ENCODE results near the gene CPED1. TPM values are rescaled to one million over a fixed set of nuclear protein-coding genes. Genes with fewer than 3 reads are reported as not detected.

CPED1 gene
- total and polyA plus RNA-seq, 11 donors, result 3.6 to 51.2 (median 24.8) TPM

DNA sequence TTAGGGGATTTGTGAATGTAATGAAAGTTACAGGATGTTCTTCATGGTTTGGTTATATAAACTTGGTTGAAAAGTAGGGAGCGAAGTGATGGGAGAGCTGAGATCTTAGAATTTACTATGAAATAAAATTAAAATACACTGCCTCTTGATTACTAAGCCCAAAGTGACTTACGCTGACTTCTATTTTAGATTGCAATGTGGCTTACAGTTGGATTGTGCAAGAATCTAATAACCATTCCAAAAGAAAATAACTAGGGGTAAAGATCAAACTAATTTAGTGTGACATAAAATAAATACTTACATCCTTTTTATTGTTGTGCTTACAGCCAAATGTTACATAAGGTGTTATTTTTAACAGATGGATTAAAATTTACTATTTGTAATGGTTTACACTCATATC, 355.6 kb downstream of the CPED1 start:
- Histone ChIP-seq H3K9me3 (no peaks in the 10 kb centered on the region), H3K27me3 (no peaks in the 10 kb centered on the region), H3K27ac (no peak overlapping the region), H3K36me3 (peaks cover 0 to 24% (median 8%) of the 10 kb centered on the region in 9 donors), H3K4me1 (peaks cover 0 to 8% (median 0%) of the 10 kb centered on the region in 12 donors), H3K4me3 (no peak overlapping the region)
- ATAC-seq (no peak), DNase-seq (no peak)
- 85 to 98% (median 93%) methylated on average over 2 of the region's 2 CpGs for WGBS, 4 donors
- intact Hi-C loops (cut with DNase I), result no loop called here
- no peak for TF ChIP-seq POLR2A (IDR thresholded peaks at IDR 0.05)
- TF ChIP-seq, protein P1, sequence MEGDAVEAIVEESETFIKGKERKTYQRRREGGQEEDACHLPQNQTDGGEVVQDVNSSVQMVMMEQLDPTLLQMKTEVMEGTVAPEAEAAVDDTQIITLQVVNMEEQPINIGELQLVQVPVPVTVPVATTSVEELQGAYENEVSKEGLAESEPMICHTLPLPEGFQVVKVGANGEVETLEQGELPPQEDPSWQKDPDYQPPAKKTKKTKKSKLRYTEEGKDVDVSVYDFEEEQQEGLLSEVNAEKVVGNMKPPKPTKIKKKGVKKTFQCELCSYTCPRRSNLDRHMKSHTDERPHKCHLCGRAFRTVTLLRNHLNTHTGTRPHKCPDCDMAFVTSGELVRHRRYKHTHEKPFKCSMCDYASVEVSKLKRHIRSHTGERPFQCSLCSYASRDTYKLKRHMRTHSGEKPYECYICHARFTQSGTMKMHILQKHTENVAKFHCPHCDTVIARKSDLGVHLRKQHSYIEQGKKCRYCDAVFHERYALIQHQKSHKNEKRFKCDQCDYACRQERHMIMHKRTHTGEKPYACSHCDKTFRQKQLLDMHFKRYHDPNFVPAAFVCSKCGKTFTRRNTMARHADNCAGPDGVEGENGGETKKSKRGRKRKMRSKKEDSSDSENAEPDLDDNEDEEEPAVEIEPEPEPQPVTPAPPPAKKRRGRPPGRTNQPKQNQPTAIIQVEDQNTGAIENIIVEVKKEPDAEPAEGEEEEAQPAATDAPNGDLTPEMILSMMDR (IDR thresholded peaks at IDR 0.05), result no peak

DNA sequence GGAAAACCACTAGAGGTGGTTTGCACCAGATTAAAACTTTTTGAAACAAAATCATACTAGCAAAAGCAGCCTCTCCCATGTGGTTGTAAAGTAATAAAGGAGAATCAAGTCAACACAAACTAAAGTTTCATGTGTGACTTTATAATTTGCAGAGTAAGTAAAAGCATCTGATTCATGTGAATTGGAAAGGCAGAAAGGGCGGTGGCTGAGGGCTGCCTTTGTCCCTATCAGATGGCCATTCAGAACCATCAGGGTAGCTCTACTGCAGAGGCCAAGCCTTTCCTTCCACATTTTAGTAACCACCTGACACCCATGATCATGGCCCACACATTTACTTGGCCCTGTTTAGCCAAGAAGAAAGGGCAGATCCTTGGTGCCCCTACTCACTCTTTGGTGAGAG, 356.0 kb downstream of the CPED1 start:
- no peaks in the 10 kb centered on the region for H3K27me3 ChIP-seq
- 94 to 97% (median 95%) methylated on average over 1 of the region's 1 CpG for WGBS, 4 donors
- no peaks in the 10 kb centered on the region for H3K9me3 ChIP-seq
- intact Hi-C loops (cut with DNase I), result no loop called here
- DNase-seq, result no peak
- peaks cover 0 to 24% (median 8%) of the 10 kb centered on the region in 9 donors for H3K36me3 ChIP-seq
- H3K4me3 ChIP-seq, result no peak overlapping the region
- ATAC-seq, result no peak
- TF ChIP-seq, protein P1 (IDR thresholded peaks at IDR 0.05), result no peak
- no peak for TF ChIP-seq POLR2A (IDR thresholded peaks at IDR 0.05)
- H3K4me1 ChIP-seq, result peaks cover 0 to 8% (median 0%) of the 10 kb centered on the region in 12 donors
- H3K27ac ChIP-seq, result no peak overlapping the region

Other genes with a start within 250 kb of the CPED1 start
- gene TSPAN12, start 130.6 kb upstream of the CPED1 start, total RNA-seq, result 10 to 100 TPM; 24.2 to 85.0 (median 59.7) TPM
- gene TSPAN12, start 130.6 kb upstream of the CPED1 start, polyA plus RNA-seq, result 10 to 100 TPM; 32.1 to 45.8 TPM
- gene ING3, start 37.9 kb upstream of the CPED1 start, total RNA-seq, result 10 to 100 TPM in 8 of 9 donors, 1 to 10 TPM in 1; 9.3 to 16.0 (median 13.3) TPM
- 1 to 10 TPM; 5.4 to 9.6 TPM for gene ING3, start 37.9 kb upstream of the CPED1 start, polyA plus RNA-seq